ENCODE data around the gene TNNT2.
A peak's percentile ranks its signal among the peaks of the same experiment; 100 is the strongest.

TNNT2 gene

GRCh38 chr1:201365251-201365650 is 12.2 kb downstream of the TNNT2 start:
- Histone ChIP-seq H3K9me3 (replicated peaks in 1 of 11) (no peaks in the 10 kb centered on the region; a peak in 1 of 22 replicates), H3K27ac (no peak overlapping the region), H3K27me3 (no peaks in the 10 kb centered on the region), H4K20me1 (peaks cover 0 to 12% (median 0%) of the 10 kb centered on the region in 11 experiments; a peak in 1 of 22 replicates), H3K9ac (no peak overlapping the region), H3K4me1 (peaks cover 10 to 81% (median 72%) of the 10 kb centered on the region in 10 experiments; a peak in 18 of 20 replicates), H3K36me3 (no peaks in the 10 kb centered on the region), H3K4me3 (no peak overlapping the region), H3K4me2 (peak overlapping the region in 8 of 11 experiments; percentile 52 to 74 (median 62); a peak in 14 of 22 replicates)
- TF ChIP-seq Cebpa-rat (IDR thresholded peaks at IDR 0.05), result no peak

- H3K9me3 ChIP-seq (replicated peaks in 1 of 11), result no peaks in the 10 kb centered on the region; a peak in 1 of 22 replicates
- H3K4me1 ChIP-seq, result peaks cover 10 to 78% (median 68%) of the 10 kb centered on the region in 10 experiments; a peak in 18 of 20 replicates
- peak overlapping the region in 9 of 11 experiments; percentile 12 to 74 (median 60); a peak in 17 of 22 replicates for H3K4me2 ChIP-seq
- peaks cover 0 to 12% (median 0%) of the 10 kb centered on the region in 11 experiments; a peak in 1 of 22 replicates for H4K20me1 ChIP-seq
- no peaks in the 10 kb centered on the region for H3K36me3 ChIP-seq
- TF ChIP-seq Cebpa-rat (IDR thresholded peaks at IDR 0.05), result no peak
- H3K9ac ChIP-seq, result no peak overlapping the region; a peak in 1 of 22 replicates
- H3K27ac ChIP-seq, result no peak overlapping the region
- no peaks in the 10 kb centered on the region for H3K27me3 ChIP-seq
- H3K4me3 ChIP-seq, result no peak overlapping the region
Observed at GRCh38 chr1:201364808-201365105, 12.7 kb downstream of the TNNT2 start.

- peak overlapping the region in 8 of 11 experiments; percentile 3 to 74 (median 62); a peak in 10 of 22 replicates for H3K4me2 ChIP-seq
- no peak for TF ChIP-seq Cebpa-rat (IDR thresholded peaks at IDR 0.05)
- no peak overlapping the region for H3K9ac ChIP-seq
- 0 out of 22 replicates have a peak, but pooled peaks cover 0 to 8% (median 0%) of the 10 kb centered on the region in 11 experiments for H4K20me1 ChIP-seq
- peaks cover 0 to 77% (median 65%) of the 10 kb centered on the region in 10 experiments; a peak in 16 of 20 replicates for H3K4me1 ChIP-seq
- no peaks in the 10 kb centered on the region for H3K36me3 ChIP-seq
- H3K9me3 ChIP-seq (replicated peaks in 1 of 11), result no peaks in the 10 kb centered on the region; a peak in 1 of 22 replicates
- H3K27ac ChIP-seq, result no peak overlapping the region
- H3K27me3 ChIP-seq, result no peaks in the 10 kb centered on the region
- no peak overlapping the region for H3K4me3 ChIP-seq
Observed at GRCh38 chr1:201363467-201363866, 14.0 kb downstream of the TNNT2 start.

- H3K27ac ChIP-seq, result no peak overlapping the region
- peaks cover 0 to 77% (median 60%) of the 10 kb centered on the region in 10 experiments; a peak in 16 of 20 replicates for H3K4me1 ChIP-seq
- H3K36me3 ChIP-seq, result no peaks in the 10 kb centered on the region
- H3K9ac ChIP-seq, result no peak overlapping the region
- H3K4me2 ChIP-seq, result peak overlapping the region in 7 of 11 experiments; percentile 46 to 74 (median 64); a peak in 12 of 22 replicates
- no peak for TF ChIP-seq Cebpa-rat (IDR thresholded peaks at IDR 0.05)
- no peaks in the 10 kb centered on the region; a peak in 1 of 22 replicates for H3K9me3 ChIP-seq (replicated peaks in 1 of 11)
- H3K27me3 ChIP-seq, result no peaks in the 10 kb centered on the region
- H4K20me1 ChIP-seq, result 0 out of 22 replicates have a peak, but pooled peaks cover 0 to 8% (median 0%) of the 10 kb centered on the region in 11 experiments
- H3K4me3 ChIP-seq, result no peak overlapping the region
Observed at GRCh38 chr1:201362906-201363305, 14.6 kb downstream of the TNNT2 start.

- Histone ChIP-seq H3K9me3 (replicated peaks in 1 of 11) (no peaks in the 10 kb centered on the region; a peak in 1 of 22 replicates), H3K36me3 (no peaks in the 10 kb centered on the region), H3K9ac (peak overlapping the region in 3 of 11 experiments; percentile 10 to 45 (median 40); a peak in 2 of 22 replicates), H4K20me1 (0 out of 22 replicates have a peak, but pooled peaks cover 0 to 8% (median 0%) of the 10 kb centered on the region in 11 experiments), H3K4me2 (peak overlapping the region in 9 of 11 experiments; percentile 12 to 74 (median 55); a peak in 14 of 22 replicates), H3K27ac (no peak overlapping the region; a peak in 1 of 22 replicates), H3K27me3 (no peaks in the 10 kb centered on the region), H3K4me3 (no peak overlapping the region), H3K4me1 (peaks cover 0 to 68% (median 54%) of the 10 kb centered on the region in 10 experiments; a peak in 16 of 20 replicates)
- TF ChIP-seq Cebpa-rat (IDR thresholded peaks at IDR 0.05), result no peak
Observed at GRCh38 chr1:201361652-201362504, 15.6 kb downstream of the TNNT2 start.

- Histone ChIP-seq H3K9me3 (replicated peaks in 1 of 11) (no peaks in the 10 kb centered on the region; a peak in 1 of 22 replicates), H3K4me2 (peak overlapping the region in 7 of 11 experiments; percentile 15 to 74 (median 60); a peak in 10 of 22 replicates), H3K9ac (0 out of 22 replicates have a peak overlapping the region, but pooled peaks of 2 of the 11 experiments have one; percentile 10 to 24), H3K27ac (no peak overlapping the region; a peak in 1 of 22 replicates), H3K36me3 (no peaks in the 10 kb centered on the region), H3K27me3 (no peaks in the 10 kb centered on the region), H3K4me3 (no peak overlapping the region), H3K4me1 (peaks cover 0 to 68% (median 54%) of the 10 kb centered on the region in 10 experiments; a peak in 16 of 20 replicates), H4K20me1 (0 out of 22 replicates have a peak, but pooled peaks cover 0 to 8% (median 0%) of the 10 kb centered on the region in 11 experiments)
- no peak for TF ChIP-seq Cebpa-rat (IDR thresholded peaks at IDR 0.05)
Observed at GRCh38 chr1:201360901-201361651, 16.4 kb downstream of the TNNT2 start.

- TF ChIP-seq Cebpa-rat (IDR thresholded peaks at IDR 0.05), result no peak
Observed at GRCh38 chr1:201360486-201360885, 17.0 kb downstream of the TNNT2 start.

GRCh38 chr1:201359873-201360210 is 17.6 kb downstream of the TNNT2 start:
- no peak overlapping the region for H3K9ac ChIP-seq
- peak overlapping the region in 4 of 11 experiments; percentile 13 to 42 (median 28); a peak in 4 of 22 replicates for H3K4me2 ChIP-seq
- H3K4me3 ChIP-seq, result no peak overlapping the region
- H3K27ac ChIP-seq, result no peak overlapping the region
- no peaks in the 10 kb centered on the region for H3K36me3 ChIP-seq
- no peak for TF ChIP-seq Cebpa-rat (IDR thresholded peaks at IDR 0.05)
- H3K4me1 ChIP-seq, result peaks cover 0 to 59% (median 47%) of the 10 kb centered on the region in 10 experiments; a peak in 16 of 20 replicates
- no peaks in the 10 kb centered on the region for H3K9me3 ChIP-seq (replicated peaks in 1 of 11)
- H3K27me3 ChIP-seq, result no peaks in the 10 kb centered on the region
- H4K20me1 ChIP-seq, result 0 out of 22 replicates have a peak, but pooled peaks cover 0 to 4% (median 0%) of the 10 kb centered on the region in 11 experiments

More at GRCh38 chr1:201360486-201360885, 17.0 kb downstream of the TNNT2 start:
- H3K9me3 ChIP-seq (replicated peaks in 1 of 11), result no peaks in the 10 kb centered on the region
- no peaks in the 10 kb centered on the region for H3K36me3 ChIP-seq
- H3K4me2 ChIP-seq, result no peak overlapping the region
- no peak overlapping the region for H3K4me3 ChIP-seq
- 0 out of 22 replicates have a peak, but pooled peaks cover 0 to 8% (median 0%) of the 10 kb centered on the region in 11 experiments for H4K20me1 ChIP-seq
- no peak overlapping the region for H3K9ac ChIP-seq
- no peaks in the 10 kb centered on the region for H3K27me3 ChIP-seq
- peaks cover 0 to 66% (median 54%) of the 10 kb centered on the region in 10 experiments; a peak in 16 of 20 replicates for H3K4me1 ChIP-seq
- H3K27ac ChIP-seq, result no peak overlapping the region
